Nephron progenitor cell (in vitro differentiated cells): ENCODE data around the gene CCDC192.
A peak's percentile ranks its signal among the peaks of the same experiment; 100 is the strongest.

Experiments used
- DNase-seq: peaks from one replicate; pipeline ENCODE4 v3.0.0; 2021
- H3K27ac Mint-ChIP-seq: 2 replicates; pipeline ENCODE4 v1.8.0; 2021; ENCODE audit warnings: mild to moderate bottlenecking, moderate library complexity, mixed read lengths
- H3K27me3 Mint-ChIP-seq: 2 replicates; pipeline ENCODE4 v1.8.0; 2021; ENCODE audit warnings: mild to moderate bottlenecking, low read depth, mixed read lengths; ENCODE audit not compliant: poor library complexity
- H3K36me3 Mint-ChIP-seq: 2 replicates; pipeline ENCODE4 v1.8.0; 2021; ENCODE audit warnings: low read depth, mixed read lengths
- H3K4me1 Mint-ChIP-seq: 2 replicates; pipeline ENCODE4 v1.8.0; 2021; ENCODE audit warnings: mixed read lengths
- H3K4me3 Mint-ChIP-seq: 2 replicates; pipeline ENCODE4 v1.8.0; 2021; ENCODE audit warnings: mild to moderate bottlenecking, moderate library complexity, mixed read lengths
- H3K9me3 Mint-ChIP-seq: 2 replicates; pipeline ENCODE4 v1.8.0; 2021; ENCODE audit warnings: mild to moderate bottlenecking, moderate library complexity, mixed read lengths
- TF ChIP-seq, protein P1 (sequence below): fragments of 200-600 bp; sonication (generic); IDR thresholded peaks from 2 replicates; pipeline ENCODE4 v1.5.0; 2021; ENCODE audit warnings: antibody characterized with exemption

CCDC192 gene

DNA sequence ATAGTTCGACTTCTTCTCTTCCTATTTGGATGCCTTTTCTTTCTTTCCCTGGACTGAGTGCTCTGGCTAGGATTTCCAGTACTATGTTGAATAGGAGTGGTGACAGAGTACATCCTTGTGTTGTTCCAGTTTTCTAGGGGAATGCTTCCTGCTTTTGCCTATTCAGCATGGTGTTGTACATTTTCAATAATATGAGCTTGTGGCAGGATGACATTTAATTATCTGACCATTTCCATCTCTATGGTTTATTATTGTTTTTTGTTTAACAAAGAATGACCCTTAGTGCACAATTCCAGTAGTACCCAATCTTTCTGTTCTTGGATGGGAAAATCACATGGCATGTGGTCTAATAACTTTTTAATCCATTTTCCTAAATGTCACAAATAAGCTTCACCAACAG, 244.8 kb downstream of the CCDC192 start:
- Mint-ChIP-seq H3K27ac (no peak overlapping the region), H3K4me1 (peaks cover 20% of the 10 kb centered on the region), H3K36me3 (no peaks in the 10 kb centered on the region), H3K4me3 (no peak overlapping the region), H3K27me3 (peaks cover 3% of the 10 kb centered on the region), H3K9me3 (no peaks in the 10 kb centered on the region)
- no peak for DNase-seq
- TF ChIP-seq, protein P1, sequence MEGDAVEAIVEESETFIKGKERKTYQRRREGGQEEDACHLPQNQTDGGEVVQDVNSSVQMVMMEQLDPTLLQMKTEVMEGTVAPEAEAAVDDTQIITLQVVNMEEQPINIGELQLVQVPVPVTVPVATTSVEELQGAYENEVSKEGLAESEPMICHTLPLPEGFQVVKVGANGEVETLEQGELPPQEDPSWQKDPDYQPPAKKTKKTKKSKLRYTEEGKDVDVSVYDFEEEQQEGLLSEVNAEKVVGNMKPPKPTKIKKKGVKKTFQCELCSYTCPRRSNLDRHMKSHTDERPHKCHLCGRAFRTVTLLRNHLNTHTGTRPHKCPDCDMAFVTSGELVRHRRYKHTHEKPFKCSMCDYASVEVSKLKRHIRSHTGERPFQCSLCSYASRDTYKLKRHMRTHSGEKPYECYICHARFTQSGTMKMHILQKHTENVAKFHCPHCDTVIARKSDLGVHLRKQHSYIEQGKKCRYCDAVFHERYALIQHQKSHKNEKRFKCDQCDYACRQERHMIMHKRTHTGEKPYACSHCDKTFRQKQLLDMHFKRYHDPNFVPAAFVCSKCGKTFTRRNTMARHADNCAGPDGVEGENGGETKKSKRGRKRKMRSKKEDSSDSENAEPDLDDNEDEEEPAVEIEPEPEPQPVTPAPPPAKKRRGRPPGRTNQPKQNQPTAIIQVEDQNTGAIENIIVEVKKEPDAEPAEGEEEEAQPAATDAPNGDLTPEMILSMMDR: no peak

DNA sequence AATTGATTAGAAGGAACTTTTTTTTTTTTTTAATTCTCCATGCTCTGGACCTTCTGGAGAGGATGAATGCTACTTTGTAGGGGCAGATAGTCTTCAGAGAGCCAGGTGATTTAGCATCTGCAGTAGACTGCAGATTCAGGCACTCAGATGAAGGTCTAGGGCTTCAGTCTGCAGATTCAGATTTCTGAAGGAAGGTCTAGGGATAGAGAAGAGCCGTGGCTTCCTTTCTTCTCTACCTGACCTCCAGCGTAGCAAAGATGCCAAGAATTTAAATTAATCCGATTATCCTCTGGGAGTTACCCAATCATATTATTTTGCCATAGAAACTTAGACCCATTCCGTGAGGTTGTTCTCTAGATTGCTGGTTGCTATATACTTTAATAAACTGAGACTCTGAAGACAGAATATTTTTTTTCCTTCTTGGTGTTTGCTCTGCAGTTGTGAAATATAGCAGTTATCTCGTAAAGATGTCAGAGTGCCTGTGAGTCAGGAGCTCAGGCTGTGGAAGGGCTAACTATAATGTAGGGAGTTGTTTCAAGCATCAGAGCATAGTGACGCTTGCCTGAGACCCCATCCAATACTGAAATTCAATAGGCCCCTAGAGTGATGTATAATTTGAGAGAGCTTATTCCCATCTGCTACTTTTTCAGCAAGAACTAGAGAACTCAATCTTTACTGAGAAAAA, 247.7 kb downstream of the CCDC192 start:
- DNase-seq: no peak
- no peak overlapping the region for H3K4me3 Mint-ChIP-seq
- H3K27me3 Mint-ChIP-seq: peaks cover 3% of the 10 kb centered on the region
- peaks cover 12% of the 10 kb centered on the region for H3K36me3 Mint-ChIP-seq
- peak overlapping the region; percentile 78 for H3K27ac Mint-ChIP-seq
- peaks cover 16% of the 10 kb centered on the region for H3K4me1 Mint-ChIP-seq
- TF ChIP-seq, protein P1: no peak
- peaks cover 9% of the 10 kb centered on the region for H3K9me3 Mint-ChIP-seq

GRCh38 chr5:127951791-127952190, 248.6 kb downstream of the CCDC192 start:
- H3K27ac Mint-ChIP-seq: no peak overlapping the region
- DNase-seq: no peak
- TF ChIP-seq, protein P1: no peak
- peaks cover 3% of the 10 kb centered on the region for H3K27me3 Mint-ChIP-seq
- H3K36me3 Mint-ChIP-seq: peaks cover 18% of the 10 kb centered on the region
- H3K4me3 Mint-ChIP-seq: no peak overlapping the region
- peaks cover 12% of the 10 kb centered on the region for H3K9me3 Mint-ChIP-seq
- H3K4me1 Mint-ChIP-seq: peaks cover 16% of the 10 kb centered on the region

GRCh38 chr5:127957183-127957582, 254.0 kb downstream of the CCDC192 start:
- no peak for DNase-seq
- Mint-ChIP-seq H3K4me3 (no peak overlapping the region), H3K27me3 (no peaks in the 10 kb centered on the region), H3K9me3 (peaks cover 12% of the 10 kb centered on the region), H3K4me1 (peaks cover 32% of the 10 kb centered on the region), H3K36me3 (peaks cover 23% of the 10 kb centered on the region), H3K27ac (no peak overlapping the region)
- TF ChIP-seq, protein P1: no peak

DNA sequence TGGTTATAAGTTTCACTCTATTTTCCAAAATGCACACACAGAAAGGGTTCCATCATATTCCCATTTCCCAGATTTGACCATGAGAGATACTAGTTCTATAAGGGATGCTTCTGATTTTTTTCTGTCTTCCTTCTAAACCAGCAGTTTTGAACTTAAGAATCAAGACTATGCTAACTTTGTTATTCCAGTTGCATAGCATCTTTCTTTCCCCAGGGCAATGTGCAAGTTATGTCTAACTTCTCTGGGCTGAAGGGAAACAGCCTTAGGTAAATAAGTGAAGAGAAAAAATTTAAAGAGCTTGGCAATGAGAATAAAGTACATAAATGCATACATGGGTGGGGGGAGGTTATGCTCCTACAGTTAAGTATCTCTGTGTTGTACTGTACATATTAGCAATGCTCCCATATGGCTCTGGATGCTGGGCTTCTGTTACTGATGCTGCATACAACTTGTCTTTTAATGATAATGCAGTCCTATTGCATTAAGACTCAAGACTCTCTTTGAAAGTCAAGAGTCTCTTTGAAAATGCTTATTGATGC, 254.6 kb downstream of the CCDC192 start:
- TF ChIP-seq, protein P1: no peak
- H3K4me3 Mint-ChIP-seq: no peak overlapping the region
- no peak for DNase-seq
- H3K27ac Mint-ChIP-seq: no peak overlapping the region
- peaks cover 23% of the 10 kb centered on the region for H3K36me3 Mint-ChIP-seq
- H3K27me3 Mint-ChIP-seq: no peaks in the 10 kb centered on the region
- peaks cover 32% of the 10 kb centered on the region for H3K4me1 Mint-ChIP-seq
- H3K9me3 Mint-ChIP-seq: peaks cover 12% of the 10 kb centered on the region

DNA sequence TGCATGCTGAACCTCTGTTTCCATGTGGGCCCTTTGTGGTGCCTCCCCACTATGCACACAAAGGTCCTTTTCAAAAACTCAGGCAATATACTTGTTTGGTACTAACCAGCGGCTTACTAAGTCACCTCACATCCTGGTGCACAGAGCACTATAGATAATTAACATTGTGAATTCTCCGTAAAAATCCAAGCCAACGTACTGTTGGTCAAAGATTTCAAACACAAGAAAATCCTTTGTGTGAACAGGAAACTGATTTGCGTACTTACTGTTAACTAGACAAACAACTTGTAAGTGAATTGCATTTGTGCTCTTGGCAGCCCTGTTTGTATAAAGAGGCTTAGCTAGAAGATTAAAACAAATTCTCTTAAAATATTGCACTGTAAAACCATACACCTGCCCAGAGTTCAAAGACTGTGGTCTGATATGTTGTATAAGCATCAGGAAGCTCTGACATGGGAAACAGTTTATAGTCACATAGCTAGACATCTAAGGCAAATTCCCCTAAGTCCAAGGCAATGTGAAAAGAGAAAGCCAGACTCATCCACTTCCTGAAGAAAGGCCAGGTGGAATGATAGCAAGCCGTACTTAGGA, 255.3 kb downstream of the CCDC192 start:
- no peaks in the 10 kb centered on the region for H3K27me3 Mint-ChIP-seq
- no peak overlapping the region for H3K4me3 Mint-ChIP-seq
- no peak overlapping the region for H3K27ac Mint-ChIP-seq
- TF ChIP-seq, protein P1: no peak
- peaks cover 32% of the 10 kb centered on the region for H3K4me1 Mint-ChIP-seq
- H3K36me3 Mint-ChIP-seq: peaks cover 23% of the 10 kb centered on the region
- DNase-seq: no peak
- peaks cover 12% of the 10 kb centered on the region for H3K9me3 Mint-ChIP-seq
